DND-41 (cell line): ENCODE measurements around the gene PPP1R13L.

Experiments used
- EZH2 ChIP-seq: IDR thresholded peaks from 3 replicates; pipeline ENCODE4 v1.6.1; 2012; ENCODE audit warnings: borderline replicate concordance, low read depth, mild to moderate bottlenecking, moderate library complexity, low read length, inconsistent platforms; ENCODE audit not compliant: severe bottlenecking
- TF ChIP-seq, protein P1 (sequence below): IDR thresholded peaks from 2 replicates; pipeline ENCODE4 v1.5.1; 2012; ENCODE audit warnings: borderline replicate concordance, low read length, moderate library complexity, mild to moderate bottlenecking; ENCODE audit not compliant: poor library complexity, severe bottlenecking; ENCODE audit errors: extremely low read depth

DNA sequence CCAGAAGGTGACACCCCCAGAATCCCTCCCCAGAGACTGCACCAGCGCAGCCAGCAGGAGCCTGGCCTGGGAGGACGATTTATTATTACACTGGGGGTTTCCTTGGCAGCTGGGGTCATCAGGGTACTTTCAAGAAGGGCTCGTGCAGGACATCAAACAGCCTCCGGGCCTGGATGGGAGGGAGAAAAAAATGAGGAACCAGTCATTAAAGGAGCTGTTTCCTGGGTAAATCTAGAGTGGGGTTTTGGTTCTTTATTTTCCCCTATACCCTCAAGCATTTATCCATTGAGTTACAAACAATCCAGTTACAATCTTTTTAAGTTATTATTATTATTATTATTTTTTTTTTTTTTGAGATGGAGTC, 4.7 kb upstream of the PPP1R13L start:
- TF ChIP-seq, protein P1, sequence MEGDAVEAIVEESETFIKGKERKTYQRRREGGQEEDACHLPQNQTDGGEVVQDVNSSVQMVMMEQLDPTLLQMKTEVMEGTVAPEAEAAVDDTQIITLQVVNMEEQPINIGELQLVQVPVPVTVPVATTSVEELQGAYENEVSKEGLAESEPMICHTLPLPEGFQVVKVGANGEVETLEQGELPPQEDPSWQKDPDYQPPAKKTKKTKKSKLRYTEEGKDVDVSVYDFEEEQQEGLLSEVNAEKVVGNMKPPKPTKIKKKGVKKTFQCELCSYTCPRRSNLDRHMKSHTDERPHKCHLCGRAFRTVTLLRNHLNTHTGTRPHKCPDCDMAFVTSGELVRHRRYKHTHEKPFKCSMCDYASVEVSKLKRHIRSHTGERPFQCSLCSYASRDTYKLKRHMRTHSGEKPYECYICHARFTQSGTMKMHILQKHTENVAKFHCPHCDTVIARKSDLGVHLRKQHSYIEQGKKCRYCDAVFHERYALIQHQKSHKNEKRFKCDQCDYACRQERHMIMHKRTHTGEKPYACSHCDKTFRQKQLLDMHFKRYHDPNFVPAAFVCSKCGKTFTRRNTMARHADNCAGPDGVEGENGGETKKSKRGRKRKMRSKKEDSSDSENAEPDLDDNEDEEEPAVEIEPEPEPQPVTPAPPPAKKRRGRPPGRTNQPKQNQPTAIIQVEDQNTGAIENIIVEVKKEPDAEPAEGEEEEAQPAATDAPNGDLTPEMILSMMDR, result no peak
- TF ChIP-seq EZH2, result no peak
